LNCaP clone FGC (cell line): ENCODE data around the gene KRT12.
"Not testable (repeated sequence)": the region's sequence is repeated elsewhere in the genome, so short reads cannot be mapped to it uniquely, and the experiment has no call there.

Source experiments
- DNase-seq: peaks from one replicate; pipeline ENCODE4 v3.0.0-alpha.2; 2011; ENCODE audit warnings: low read depth
- H3K4me3 ChIP-seq: 2 replicates; pipeline ENCODE4 v1.5.1; 2011; ENCODE audit warnings: mild to moderate bottlenecking, low read depth, low read length, control low read depth
- TF ChIP-seq, protein P1 (sequence below): IDR thresholded peaks from 2 replicates; pipeline ENCODE4 v1.5.1; 2012; ENCODE audit warnings: mild to moderate bottlenecking; ENCODE audit not compliant: control insufficient read depth, insufficient read depth; ENCODE audit errors: extremely low read depth

Gene KRT12

GRCh38 chr17:40862985-40863733 lies 3.9 kb downstream of the KRT12 start:
- no peak for DNase-seq
- H3K4me3 ChIP-seq = no peak overlapping the region
- TF ChIP-seq, protein P1, sequence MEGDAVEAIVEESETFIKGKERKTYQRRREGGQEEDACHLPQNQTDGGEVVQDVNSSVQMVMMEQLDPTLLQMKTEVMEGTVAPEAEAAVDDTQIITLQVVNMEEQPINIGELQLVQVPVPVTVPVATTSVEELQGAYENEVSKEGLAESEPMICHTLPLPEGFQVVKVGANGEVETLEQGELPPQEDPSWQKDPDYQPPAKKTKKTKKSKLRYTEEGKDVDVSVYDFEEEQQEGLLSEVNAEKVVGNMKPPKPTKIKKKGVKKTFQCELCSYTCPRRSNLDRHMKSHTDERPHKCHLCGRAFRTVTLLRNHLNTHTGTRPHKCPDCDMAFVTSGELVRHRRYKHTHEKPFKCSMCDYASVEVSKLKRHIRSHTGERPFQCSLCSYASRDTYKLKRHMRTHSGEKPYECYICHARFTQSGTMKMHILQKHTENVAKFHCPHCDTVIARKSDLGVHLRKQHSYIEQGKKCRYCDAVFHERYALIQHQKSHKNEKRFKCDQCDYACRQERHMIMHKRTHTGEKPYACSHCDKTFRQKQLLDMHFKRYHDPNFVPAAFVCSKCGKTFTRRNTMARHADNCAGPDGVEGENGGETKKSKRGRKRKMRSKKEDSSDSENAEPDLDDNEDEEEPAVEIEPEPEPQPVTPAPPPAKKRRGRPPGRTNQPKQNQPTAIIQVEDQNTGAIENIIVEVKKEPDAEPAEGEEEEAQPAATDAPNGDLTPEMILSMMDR = peak; percentile 38

DNA sequence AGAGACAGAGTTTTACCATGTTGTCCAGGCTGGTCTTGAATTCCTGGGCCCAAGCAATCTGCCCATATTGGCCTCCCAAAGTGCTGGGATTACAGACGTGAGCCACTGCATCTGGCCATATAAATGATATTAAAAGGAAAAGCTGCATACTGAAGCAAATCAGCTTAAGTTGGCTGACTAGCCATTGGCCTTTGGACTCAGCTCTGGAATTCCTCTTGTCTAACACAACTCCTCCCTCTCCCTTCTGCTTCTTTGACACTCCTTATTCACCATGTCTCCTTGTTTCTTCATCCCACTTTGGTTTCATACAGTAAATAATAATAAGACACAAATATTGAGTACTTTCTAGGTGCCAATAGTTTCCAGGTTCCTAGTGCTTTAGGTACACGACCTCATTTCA lies 7.5 kb downstream of the KRT12 start:
- TF ChIP-seq, protein P1 = no peak
- DNase-seq = no peak
- no peak overlapping the region for H3K4me3 ChIP-seq

DNA sequence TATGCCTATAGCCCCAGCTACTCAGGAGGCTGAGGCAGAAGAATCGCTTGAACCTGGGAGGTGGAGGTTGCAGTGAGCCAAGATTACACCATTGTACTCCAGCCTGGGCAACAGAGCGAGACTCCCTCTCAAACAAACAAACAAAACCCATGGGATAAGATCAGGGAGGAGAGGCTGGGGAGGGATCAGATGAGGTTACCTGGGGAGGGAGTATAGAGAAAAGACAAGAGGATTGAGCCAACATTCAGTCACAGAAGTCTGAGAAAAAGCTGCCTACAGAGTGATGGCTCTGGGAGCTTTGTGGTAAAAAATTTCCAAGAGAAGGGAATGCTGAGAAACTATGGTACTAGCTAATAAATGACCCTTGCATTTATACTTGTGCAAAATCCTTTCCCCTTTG lies 8.4 kb downstream of the KRT12 start:
- not testable (repeated sequence) for H3K4me3 ChIP-seq, DNase-seq

- no peak overlapping the region for H3K4me3 ChIP-seq
- DNase-seq = no peak
- TF ChIP-seq, protein P1 = no peak
These were observed 9.5 kb downstream of the KRT12 start for GRCh38 chr17:40857535-40857934.

GRCh38 chr17:40854175-40854814 lies 12.7 kb downstream of the KRT12 start:
- TF ChIP-seq, protein P1 = no peak
- no peak overlapping the region for H3K4me3 ChIP-seq
- no peak for DNase-seq

DNA sequence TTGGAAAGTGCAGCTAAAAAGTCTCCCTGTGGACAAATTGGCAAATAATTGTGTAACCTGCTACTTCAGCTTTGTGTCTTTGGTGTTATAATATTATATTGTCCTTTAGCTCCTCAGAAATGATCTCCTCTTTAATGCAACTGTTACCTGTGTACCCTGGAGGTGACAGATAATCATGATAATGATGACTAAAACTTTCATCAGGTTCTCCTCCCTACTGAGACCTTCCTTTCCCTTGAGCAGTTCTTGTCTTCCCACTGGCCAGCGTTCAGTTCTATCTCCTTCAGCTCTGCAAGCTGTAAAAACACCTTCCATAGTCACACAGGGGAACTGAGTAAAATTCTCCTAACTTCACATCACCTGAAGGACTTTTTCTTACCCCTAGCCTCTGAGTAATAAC lies 14.7 kb downstream of the KRT12 start:
- no peak overlapping the region for H3K4me3 ChIP-seq
- TF ChIP-seq, protein P1 = no peak

DNA sequence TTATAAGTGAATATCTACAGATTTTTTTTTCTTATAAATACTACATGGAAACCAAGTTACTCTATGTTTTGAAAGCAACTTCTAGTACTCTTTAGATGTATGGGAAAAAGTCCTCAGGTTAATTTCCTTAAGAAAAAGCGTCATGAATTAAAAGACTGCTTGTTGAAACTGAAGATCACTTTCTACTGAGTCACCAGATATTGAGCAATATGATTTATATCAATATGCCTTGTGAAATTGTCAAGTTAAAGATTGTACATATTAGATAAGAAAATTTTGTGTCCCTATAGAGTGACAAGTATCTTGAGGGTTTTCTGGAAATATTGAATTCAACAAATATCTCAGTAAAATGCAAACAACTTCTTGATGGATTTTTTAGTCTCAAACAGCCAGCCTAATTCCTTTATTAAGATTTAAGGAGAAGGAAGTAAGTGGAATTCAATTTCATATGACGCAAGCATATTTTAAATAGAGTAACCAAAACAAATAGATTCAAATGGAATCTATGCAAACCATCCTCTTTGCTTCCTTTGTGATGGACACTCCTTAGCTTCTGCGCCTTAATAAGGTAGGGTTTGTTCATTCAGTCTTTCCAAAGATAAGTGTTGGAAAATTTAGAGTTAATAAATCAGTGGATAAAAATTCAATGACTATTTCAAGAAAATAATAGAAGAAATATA lies 16.6 kb downstream of the KRT12 start:
- no peak overlapping the region for H3K4me3 ChIP-seq
- TF ChIP-seq, protein P1 = no peak
- no peak for DNase-seq

More for the DNA sequence above, 14.7 kb downstream of the KRT12 start:
- no peak for DNase-seq
